RWPE1 (cell line): Measurements from ENCODE around the gene DPM1.

ENCODE experiments used
- CTCF ChIA-PET: fragments of 350-600 bp; sonication (Branson Sonifier 250); formaldehyde crosslinking; extraction: SDS; loops from one replicate; lab custom pipeline; 2021; lab: Yijun Ruan, JAX
- POLR2A ChIA-PET: fragments of 400-600 bp; formaldehyde crosslinking; extraction: SDS; loops from one replicate; lab custom pipeline; 2020; ENCODE audit warnings: antibody characterized with exemption; ENCODE audit not compliant: low non-redundant PET; lab: Yijun Ruan, JAX
- DNase-seq: peaks from one replicate; pipeline ENCODE4 v3.0.0; 2012; ENCODE audit warnings: low spot score
- H3K27ac ChIP-seq: fragments of 450-650 bp; 2 replicates; pipeline ENCODE4 v1.5.1; 2017
- TF ChIP-seq, protein P1 (sequence below): fragments of 450-650 bp; conservative IDR thresholded peaks from 2 replicates; pipeline ENCODE4 v1.5.1; 2017; ENCODE audit warnings: low read depth, mild to moderate bottlenecking

Gene DPM1

DNA sequence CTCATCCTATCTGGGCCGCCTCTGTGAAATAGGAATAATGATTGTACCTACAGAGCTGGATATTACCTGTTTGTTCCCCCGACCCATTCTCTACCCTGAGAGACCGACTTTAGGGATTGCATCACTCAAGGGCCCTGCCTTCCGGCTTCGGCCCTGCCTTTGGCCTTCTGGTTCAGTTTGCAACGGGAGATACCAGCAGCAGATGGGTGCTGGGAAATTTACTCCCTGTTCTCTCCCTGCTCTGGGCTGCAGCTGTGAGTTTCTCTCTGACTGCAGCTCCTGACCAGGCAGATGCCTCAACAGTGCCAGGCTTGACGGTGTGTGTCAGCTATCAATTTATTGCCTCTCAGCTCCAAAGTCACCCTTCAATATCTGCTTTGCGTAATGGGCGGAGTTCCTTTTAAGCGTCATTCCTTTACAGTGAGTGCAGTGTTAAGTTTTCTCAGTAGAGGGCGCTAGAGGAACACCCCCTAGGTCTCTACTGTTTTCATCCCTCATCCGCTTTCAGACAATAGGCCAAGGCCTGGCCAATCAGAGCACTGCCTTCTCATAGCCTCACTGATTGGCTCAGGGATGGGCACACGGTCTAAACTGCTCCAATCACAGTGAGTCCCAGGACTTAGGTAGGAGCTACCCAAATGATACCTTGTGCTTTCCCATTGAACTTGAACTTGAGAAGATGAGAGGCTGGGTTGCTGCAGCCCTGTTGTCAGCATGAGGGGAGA is 34.6 kb upstream of the DPM1 start:
- CTCF ChIA-PET = interaction anchor here (0.5 to 4.1 kb wide), 41 partner anchors 9 to 1879 kb away, joined by 3 to 52 read pairs (median 4); partner anchors contain the start of gene BCAS4

DNA sequence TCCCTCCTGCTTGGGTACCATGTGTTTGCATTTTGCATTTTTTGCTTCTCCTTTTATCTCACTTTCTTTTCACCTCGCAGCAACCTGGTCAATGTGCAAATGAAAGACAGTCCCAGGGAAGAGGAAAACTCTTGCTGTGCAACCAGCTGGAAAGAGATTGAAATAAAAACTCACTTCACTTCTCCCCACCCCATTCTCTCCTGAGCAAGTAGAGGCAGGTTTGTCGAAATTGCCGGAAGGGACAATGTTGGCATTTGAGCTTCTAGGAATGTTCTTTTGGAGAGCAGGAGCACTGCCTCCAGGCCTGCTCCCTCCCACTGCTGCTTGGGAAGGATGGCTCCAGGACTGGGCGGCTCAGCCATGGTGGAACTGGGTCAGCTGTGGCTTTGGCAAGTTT is 34.0 kb upstream of the DPM1 start:
- ChIA-PET POLR2A (interaction anchor here (0.6 to 0.7 kb wide), 2 partner anchors 30 to 198 kb away, joined by 4 read pairs; partner anchors contain the start of gene BCAS4), CTCF (interaction anchor here (0.6 to 4.1 kb wide), 28 partner anchors 10 to 616 kb away, joined by 3 to 52 read pairs (median 4); partner anchors contain the start of gene BCAS4)
- H3K27ac ChIP-seq = peak overlapping the region; percentile 98
- TF ChIP-seq, protein P1, sequence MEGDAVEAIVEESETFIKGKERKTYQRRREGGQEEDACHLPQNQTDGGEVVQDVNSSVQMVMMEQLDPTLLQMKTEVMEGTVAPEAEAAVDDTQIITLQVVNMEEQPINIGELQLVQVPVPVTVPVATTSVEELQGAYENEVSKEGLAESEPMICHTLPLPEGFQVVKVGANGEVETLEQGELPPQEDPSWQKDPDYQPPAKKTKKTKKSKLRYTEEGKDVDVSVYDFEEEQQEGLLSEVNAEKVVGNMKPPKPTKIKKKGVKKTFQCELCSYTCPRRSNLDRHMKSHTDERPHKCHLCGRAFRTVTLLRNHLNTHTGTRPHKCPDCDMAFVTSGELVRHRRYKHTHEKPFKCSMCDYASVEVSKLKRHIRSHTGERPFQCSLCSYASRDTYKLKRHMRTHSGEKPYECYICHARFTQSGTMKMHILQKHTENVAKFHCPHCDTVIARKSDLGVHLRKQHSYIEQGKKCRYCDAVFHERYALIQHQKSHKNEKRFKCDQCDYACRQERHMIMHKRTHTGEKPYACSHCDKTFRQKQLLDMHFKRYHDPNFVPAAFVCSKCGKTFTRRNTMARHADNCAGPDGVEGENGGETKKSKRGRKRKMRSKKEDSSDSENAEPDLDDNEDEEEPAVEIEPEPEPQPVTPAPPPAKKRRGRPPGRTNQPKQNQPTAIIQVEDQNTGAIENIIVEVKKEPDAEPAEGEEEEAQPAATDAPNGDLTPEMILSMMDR = no peak
- peak; percentile 96 for DNase-seq

More for the DNA sequence above, 34.6 kb upstream of the DPM1 start:
- TF ChIP-seq, protein P1 = peak; percentile 98
- peak; percentile 99 for DNase-seq
- POLR2A ChIA-PET = interaction anchor here (0.6 kb wide), 1 partner anchor 29 kb away, joined by 4 read pairs; no protein-coding TSS in a partner anchor
- H3K27ac ChIP-seq = peak overlapping the region; percentile 98

DNA sequence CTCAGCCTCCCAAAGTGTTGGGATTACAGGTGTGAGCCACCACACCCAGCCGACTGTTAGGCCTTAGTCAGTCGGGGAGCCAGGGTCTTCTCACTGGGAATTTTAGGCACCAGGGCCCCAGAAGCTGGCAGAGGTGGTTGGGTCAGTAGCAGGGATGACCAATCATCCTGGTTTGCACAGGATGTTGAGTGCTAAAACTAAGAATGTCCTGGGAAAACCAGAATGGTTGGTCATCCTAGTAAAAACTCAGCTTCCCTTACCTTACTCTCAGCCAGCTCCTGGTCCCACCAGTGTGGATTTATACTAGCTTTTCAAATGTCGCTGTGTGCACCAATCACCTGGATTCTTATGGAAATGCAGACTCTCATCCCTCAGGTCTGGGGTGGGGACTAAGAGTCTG is 32.7 kb upstream of the DPM1 start:
- ChIA-PET POLR2A (interaction anchor here (0.6 kb wide), 1 partner anchor 108 kb away, joined by 3 read pairs; no protein-coding TSS in a partner anchor), CTCF (interaction anchor here (0.7 to 4.1 kb wide), 6 partner anchors 10 to 1451 kb away, joined by 3 to 52 read pairs (median 8); partner anchors contain the start of gene BCAS4)
- DNase-seq = no peak
- H3K27ac ChIP-seq = peak overlapping the region; percentile 98
- TF ChIP-seq, protein P1 = no peak

DNA sequence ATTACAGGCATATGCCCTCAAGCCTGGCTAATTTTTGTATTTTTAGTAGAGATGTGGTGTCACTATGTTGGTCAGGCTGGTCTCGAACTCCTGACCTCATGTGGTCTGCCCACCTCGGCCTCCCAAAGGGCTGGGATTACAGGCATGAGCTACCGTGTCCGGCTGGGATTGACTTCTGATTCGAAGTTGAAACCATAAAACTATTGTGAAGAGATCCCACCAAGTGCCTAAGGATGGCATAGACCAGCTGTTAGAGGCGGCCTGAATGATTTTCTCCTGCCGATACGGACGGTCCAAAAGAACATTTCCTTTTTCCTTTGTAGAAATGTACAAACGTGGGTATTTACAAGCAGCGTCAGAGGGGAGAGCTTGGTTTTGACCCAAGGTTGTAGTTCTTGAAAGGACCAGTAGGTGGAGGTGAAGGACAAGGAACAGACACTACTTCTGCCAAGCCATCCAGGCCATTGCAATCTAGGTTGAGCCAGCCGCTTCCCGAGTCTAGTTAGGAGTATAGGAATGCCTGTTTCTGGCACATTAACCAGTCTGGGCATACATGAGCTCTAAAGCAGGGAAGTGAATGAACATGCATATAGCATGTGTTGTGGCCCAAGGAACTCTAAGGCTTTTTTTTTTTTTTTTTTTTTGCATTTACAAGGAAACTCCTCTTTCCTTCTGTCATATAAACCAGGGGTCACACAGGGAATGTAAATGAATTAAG is 29.3 kb upstream of the DPM1 start:
- TF ChIP-seq, protein P1 = peak; percentile 98
- ChIA-PET POLR2A (interaction anchor here (0.6 kb wide), 1 partner anchor 1073 kb away, joined by 4 read pairs; no protein-coding TSS in a partner anchor), CTCF (interaction anchor here (0.5 to 4.6 kb wide), 55 partner anchors 9 to 1147 kb away, joined by 3 to 91 read pairs (median 4); partner anchors contain the start of genes ADNP, BCAS4, DPM1 and KCNG1)
- H3K27ac ChIP-seq = no peak overlapping the region
- DNase-seq = peak; percentile 87

DNA sequence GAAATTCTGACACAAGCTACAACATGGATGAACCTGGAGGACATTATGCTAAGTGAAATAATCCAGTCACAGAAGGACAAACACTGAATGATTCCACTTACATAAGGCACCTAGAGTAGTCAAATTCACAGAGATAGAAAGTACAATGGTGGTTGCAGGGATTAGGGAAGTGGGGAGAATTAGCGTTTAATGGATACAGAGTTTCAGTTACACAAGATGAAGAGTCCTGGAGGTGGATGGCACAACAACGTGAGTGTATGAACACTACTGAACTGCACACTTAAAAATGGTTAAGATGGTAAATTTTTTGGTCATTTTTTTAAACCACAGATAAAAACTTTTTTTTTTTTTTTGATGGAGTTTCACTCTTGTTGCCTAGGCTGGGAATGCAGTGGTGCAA is 25.0 kb upstream of the DPM1 start:
- POLR2A ChIA-PET = no interaction called here
- CTCF ChIA-PET = interaction anchor here (1.5 kb wide), 1 partner anchor 324 kb away, joined by 6 read pairs; no protein-coding TSS in a partner anchor
- peak overlapping the region; percentile 5; the same call in 1 of the 2 replicates for H3K27ac ChIP-seq
- TF ChIP-seq, protein P1 = no peak
- no peak for DNase-seq

DNA sequence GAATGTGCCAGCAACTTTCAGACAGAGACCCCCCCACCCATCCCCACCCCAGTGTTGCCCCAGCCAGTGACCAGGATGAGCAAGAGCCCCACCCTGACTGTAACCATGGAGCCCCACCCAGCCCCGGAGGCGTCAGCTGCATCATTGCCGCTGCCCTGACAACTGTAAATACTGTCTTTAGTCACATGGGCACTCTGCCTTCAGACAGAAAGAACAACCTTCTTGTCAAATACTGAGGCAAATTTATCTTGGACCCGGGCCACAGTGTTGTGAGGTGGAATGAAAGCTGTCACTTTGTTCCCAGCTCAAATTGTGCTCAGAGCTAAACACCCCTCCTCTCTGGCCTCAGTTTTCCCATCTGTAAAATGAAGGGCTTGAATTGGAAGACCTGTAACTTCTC is 24.0 kb upstream of the DPM1 start:
- TF ChIP-seq, protein P1 = no peak
- peak overlapping the region; percentile 87 for H3K27ac ChIP-seq
- peak; percentile 95 for DNase-seq
- ChIA-PET POLR2A (no interaction called here), CTCF (interaction anchor here (0.6 to 3.2 kb wide), 9 partner anchors 10 to 613 kb away, joined by 3 to 22 read pairs (median 6); partner anchors contain the start of genes BCAS4 and DPM1)
